ENCODE measurements around the gene RHOD. TPM values are rescaled to one million over a fixed set of nuclear protein-coding genes. Genes with fewer than 3 reads are reported as not detected.

Gene RHOD
- polyA plus RNA-seq, 1 of the 3 experiments (the other 2 are of a cell fraction), result not detected

GRCh38 chr11:67118801-67119584 lies 62.3 kb downstream of the RHOD start, which contains the start of gene KDM2A:
TSS of gene KDM2A (plus strand) at chr11:67119263. CDS start at chr11:67121317, 2,054 bp downstream.
- peak within 1 kb of the TSS; percentile 84 for H3K9ac ChIP-seq
- H3K4me2 ChIP-seq, result peak within 1 kb of the TSS; percentile 77
- peaks cover 17% of the 10 kb centered on the region for H3F3A ChIP-seq (replicated peaks; ENCODE audit: insufficient read depth)
- no peaks in the 10 kb centered on the region for H3K27me3 ChIP-seq (ENCODE audit: insufficient read depth)
- peak within 1 kb of the TSS; percentile 82 to 100 for H3K4me3 ChIP-seq (ENCODE audit: low read depth in 2 of 2, low read length in 1 of 2)
- no peaks in the 10 kb centered on the region for H3K9me3 ChIP-seq
- H3K79me2 ChIP-seq (ENCODE audit: insufficient read depth), result peaks cover 45% of the 10 kb centered on the region
- H3K4me1 ChIP-seq (ENCODE audit: control insufficient read depth in 1 of 2, insufficient read depth in 2 of 2, low read depth in 1 of 2, low read length in 1 of 2), result peaks cover 0 to 9% of the 10 kb centered on the region in 2 experiments; a peak in 3 of 4 replicates
- DNase-seq, result peak; percentile 100
- H4K20me1 ChIP-seq (ENCODE audit: insufficient read depth), result peaks cover 38% of the 10 kb centered on the region
- TF ChIP-seq NRF1 (IDR thresholded peaks at IDR 0.05; ENCODE audit: low read depth, low read length), result peak; percentile 73
- no peak for TF ChIP-seq TCF12 (IDR thresholded peaks at IDR 0.05)
- peak; percentile 21; the same call in 1 of the 2 replicates for TF ChIP-seq RAD21 (IDR thresholded peaks at IDR 0.05; ENCODE audit: low read length)
- TF ChIP-seq MXI1 (IDR thresholded peaks at IDR 0.05; ENCODE audit: low read depth, low read length), result no peak
- TF ChIP-seq RXRA (IDR thresholded peaks at IDR 0.05; ENCODE audit: borderline replicate concordance, low read depth), result no peak
- TF ChIP-seq CHD2 (IDR thresholded peaks at IDR 0.05; ENCODE audit: low read length, partially characterized antibody), result no peak
- TF ChIP-seq YY1 (IDR thresholded peaks at IDR 0.05; ENCODE audit: low read depth), result peak; percentile 94
- TF ChIP-seq, protein P1, sequence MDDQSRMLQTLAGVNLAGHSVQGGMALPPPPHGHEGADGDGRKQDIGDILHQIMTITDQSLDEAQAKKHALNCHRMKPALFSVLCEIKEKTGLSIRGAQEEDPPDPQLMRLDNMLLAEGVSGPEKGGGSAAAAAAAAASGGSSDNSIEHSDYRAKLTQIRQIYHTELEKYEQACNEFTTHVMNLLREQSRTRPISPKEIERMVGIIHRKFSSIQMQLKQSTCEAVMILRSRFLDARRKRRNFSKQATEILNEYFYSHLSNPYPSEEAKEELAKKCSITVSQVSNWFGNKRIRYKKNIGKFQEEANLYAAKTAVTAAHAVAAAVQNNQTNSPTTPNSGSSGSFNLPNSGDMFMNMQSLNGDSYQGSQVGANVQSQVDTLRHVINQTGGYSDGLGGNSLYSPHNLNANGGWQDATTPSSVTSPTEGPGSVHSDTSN (IDR thresholded peaks at IDR 0.05), result no peak
- no peak for TF ChIP-seq IRF3 (IDR thresholded peaks at IDR 0.05; ENCODE audit: low read depth, low read length)
- no peak for TF ChIP-seq REST (IDR thresholded peaks at IDR 0.05; ENCODE audit: low read depth, low read length)
- TF ChIP-seq, protein P2, sequence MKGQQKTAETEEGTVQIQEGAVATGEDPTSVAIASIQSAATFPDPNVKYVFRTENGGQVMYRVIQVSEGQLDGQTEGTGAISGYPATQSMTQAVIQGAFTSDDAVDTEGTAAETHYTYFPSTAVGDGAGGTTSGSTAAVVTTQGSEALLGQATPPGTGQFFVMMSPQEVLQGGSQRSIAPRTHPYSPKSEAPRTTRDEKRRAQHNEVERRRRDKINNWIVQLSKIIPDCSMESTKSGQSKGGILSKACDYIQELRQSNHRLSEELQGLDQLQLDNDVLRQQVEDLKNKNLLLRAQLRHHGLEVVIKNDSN (IDR thresholded peaks at IDR 0.05; ENCODE audit: borderline replicate concordance, low read depth), result no peak
- peak; percentile 74 for TF ChIP-seq POLR2AphosphoS5 (IDR thresholded peaks at IDR 0.05; ENCODE audit: low read depth, low read length)
- TF ChIP-seq JUND (IDR thresholded peaks at IDR 0.05), result no peak
- peak; percentile 90 for TF ChIP-seq TAF1 (IDR thresholded peaks at IDR 0.05; ENCODE audit: borderline replicate concordance, low read depth, low read length)
- TF ChIP-seq EP300 (IDR thresholded peaks at IDR 0.05; ENCODE audit: borderline replicate concordance in 1 of 2, low read depth in 1 of 2, low read length in 1 of 2), result no peak
- TF ChIP-seq GATA2 (CRISPR knock-in tag; IDR thresholded peaks at IDR 0.05), result no peak
- TF ChIP-seq MAX (IDR thresholded peaks at IDR 0.05; ENCODE audit: low read depth), result 0 out of 2 replicates have a peak, but pooled peaks have one; percentile 18
- TF ChIP-seq ZBTB33 (IDR thresholded peaks at IDR 0.05; ENCODE audit: borderline replicate concordance, low read depth), result no peak
- no peak for TF ChIP-seq MEF2A (IDR thresholded peaks at IDR 0.05; ENCODE audit: borderline replicate concordance, low read depth)
- TF ChIP-seq FOXM1 (IDR thresholded peaks at IDR 0.05; ENCODE audit: low read depth), result no peak
- TF ChIP-seq SIN3A (IDR thresholded peaks at IDR 0.05; ENCODE audit: borderline replicate concordance, low read depth, low read length), result peak; percentile 52
- WGBS (ENCODE audit: low lambda C conversion rate), result under 1% methylated on average over 31 of the region's 97 CpGs
- POLR2A ChIA-PET, result no interaction called here
- H2AFZ ChIP-seq (ENCODE audit: low read depth), result peak within 1 kb of the TSS; percentile 76; the same call in 1 of the 2 replicates
- CTCF ChIA-PET, result interaction anchor here (0.6 to 4.6 kb wide), 9 partner anchors 9 to 197 kb away, joined by 3 to 15 read pairs (median 3); no protein-coding TSS in a partner anchor
- peak within 1 kb of the TSS; percentile 74 to 85 for H3K27ac ChIP-seq (ENCODE audit: low read depth in 2 of 2, low read length in 1 of 2)
- H3K36me3 ChIP-seq (replicated peaks in 1 of 2; ENCODE audit: control insufficient read depth in 1 of 2, insufficient read depth in 2 of 2, low read length in 1 of 2), result peaks cover 0 to 12% of the 10 kb centered on the region in 2 experiments
- no peaks in the 10 kb centered on the region for H3K9me2 ChIP-seq

Measured in SK-N-SH (cell line).